Neuron (in vitro differentiated cells): ENCODE results near the gene C14orf132.

Experiments used
- H2AFZ ChIP-seq: one replicate; pipeline ENCODE4 v1.6.1; 2013; ENCODE audit warnings: low read depth, mild to moderate bottlenecking, inconsistent platforms, low read length, moderate library complexity
- H3K27me3 ChIP-seq: one replicate; pipeline ENCODE4 v1.6.1; 2013; ENCODE audit warnings: low read length; ENCODE audit not compliant: insufficient read depth
- H3K36me3 ChIP-seq: one replicate; pipeline ENCODE4 v1.6.1; 2013; ENCODE audit warnings: low read length; ENCODE audit not compliant: insufficient read depth
- H3K4me1 ChIP-seq: one replicate; pipeline ENCODE4 v1.6.1; 2013; ENCODE audit warnings: low read length; ENCODE audit not compliant: insufficient read depth
- H3K4me3 ChIP-seq: 2 replicates; pipeline ENCODE4 v1.5.1; 2013; ENCODE audit warnings: mild to moderate bottlenecking, low read length, moderate library complexity
- H3K9me3 ChIP-seq: one replicate; pipeline ENCODE4 v1.6.1; 2013; ENCODE audit warnings: low read length

C14orf132 gene

DNA sequence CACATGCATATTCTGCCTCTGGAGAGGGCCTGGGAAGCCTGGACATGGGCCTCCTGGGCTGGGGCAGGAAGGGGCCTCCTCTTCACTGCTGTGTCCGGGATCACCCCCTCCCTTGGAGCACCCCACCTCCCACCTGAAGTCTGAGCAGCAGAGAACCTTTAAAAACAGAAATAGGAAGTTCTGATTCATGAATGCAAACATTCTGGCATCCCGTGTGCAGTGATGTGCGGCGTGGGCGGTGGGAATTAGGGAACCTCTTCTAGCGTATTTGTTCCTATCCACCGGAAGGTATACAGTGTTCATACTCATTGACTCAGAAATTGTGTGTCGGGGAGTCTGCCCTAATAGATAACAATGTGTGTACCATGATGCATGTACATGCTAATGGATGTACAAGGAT, 46.2 kb downstream of the C14orf132 start:
- Histone ChIP-seq H3K4me1 (no peaks in the 10 kb centered on the region), H3K36me3 (peaks cover 35% of the 10 kb centered on the region), H2AFZ (no peak overlapping the region), H3K4me3 (no peak overlapping the region), H3K27me3 (no peaks in the 10 kb centered on the region), H3K9me3 (no peaks in the 10 kb centered on the region)

DNA sequence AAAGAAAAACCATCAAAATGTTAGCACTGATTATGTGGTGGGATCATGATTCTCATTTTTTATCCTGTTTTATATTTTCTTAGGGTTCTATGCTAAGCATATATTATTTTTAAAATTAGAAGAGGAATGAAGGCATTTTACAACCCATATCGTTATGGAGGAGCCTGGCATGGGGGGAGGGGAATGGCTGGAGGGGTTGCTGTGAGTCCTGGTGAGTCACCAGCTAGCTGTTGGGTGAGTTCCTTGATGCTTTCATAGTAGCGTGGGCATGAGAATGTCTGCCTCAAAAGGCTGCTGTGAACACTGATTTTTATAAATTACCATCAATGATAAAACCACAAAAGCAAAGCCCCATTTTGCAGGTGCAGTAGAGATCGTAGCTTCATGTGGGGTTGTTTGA, 46.9 kb downstream of the C14orf132 start:
- Histone ChIP-seq H3K27me3 (no peaks in the 10 kb centered on the region), H2AFZ (no peak overlapping the region), H3K4me3 (no peak overlapping the region), H3K4me1 (no peaks in the 10 kb centered on the region), H3K9me3 (no peaks in the 10 kb centered on the region), H3K36me3 (peaks cover 35% of the 10 kb centered on the region)

DNA sequence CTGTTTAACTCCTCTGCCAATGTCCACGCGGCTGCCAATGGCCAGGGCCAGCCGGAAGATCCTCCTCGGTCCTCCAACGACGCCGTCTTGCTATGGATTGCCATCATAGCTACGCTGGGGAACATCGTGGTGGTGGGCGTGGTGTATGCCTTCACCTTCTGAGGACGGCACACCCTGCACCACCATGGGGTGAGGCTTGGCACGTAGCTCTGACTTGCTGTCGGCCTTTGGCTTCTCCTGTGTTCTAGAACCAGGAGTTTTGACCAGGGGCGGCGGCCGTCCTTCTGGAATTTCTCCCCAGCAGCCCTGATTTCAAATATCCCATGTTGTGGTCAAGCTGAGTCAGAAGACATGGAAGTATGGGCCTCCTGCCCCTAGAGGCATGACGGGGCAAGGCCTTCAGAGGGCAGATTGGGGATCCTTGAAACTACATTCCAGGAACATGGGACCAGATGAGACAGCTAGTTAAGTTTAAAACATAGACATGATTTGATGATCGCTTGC, 47.5 kb downstream of the C14orf132 start:
- H2AFZ ChIP-seq: no peak overlapping the region
- H3K4me1 ChIP-seq: no peaks in the 10 kb centered on the region
- no peaks in the 10 kb centered on the region for H3K9me3 ChIP-seq
- no peak overlapping the region for H3K4me3 ChIP-seq
- no peaks in the 10 kb centered on the region for H3K27me3 ChIP-seq
- peaks cover 35% of the 10 kb centered on the region for H3K36me3 ChIP-seq

DNA sequence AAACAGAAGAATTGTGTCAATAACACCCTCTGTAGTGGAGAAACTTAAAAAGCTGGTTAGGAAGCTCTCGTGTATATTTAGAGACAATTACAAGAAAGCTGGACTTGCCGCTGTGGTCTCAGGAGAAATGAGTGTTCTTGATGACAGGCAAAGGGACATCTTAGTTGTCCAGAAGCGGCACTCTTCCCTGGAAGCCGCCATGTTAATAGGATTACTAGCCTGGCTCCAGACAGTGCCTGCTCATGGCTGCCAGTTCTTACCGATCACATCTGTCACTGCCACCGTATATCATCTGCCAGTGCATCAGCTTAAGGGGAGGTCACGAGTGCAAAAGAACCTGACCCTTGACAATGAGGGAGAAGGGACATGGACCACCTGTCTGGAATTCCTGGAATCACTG, 48.9 kb downstream of the C14orf132 start:
- Histone ChIP-seq H3K4me1 (no peaks in the 10 kb centered on the region), H3K9me3 (no peaks in the 10 kb centered on the region), H2AFZ (no peak overlapping the region), H3K4me3 (no peak overlapping the region), H3K27me3 (no peaks in the 10 kb centered on the region), H3K36me3 (peaks cover 32% of the 10 kb centered on the region)

DNA sequence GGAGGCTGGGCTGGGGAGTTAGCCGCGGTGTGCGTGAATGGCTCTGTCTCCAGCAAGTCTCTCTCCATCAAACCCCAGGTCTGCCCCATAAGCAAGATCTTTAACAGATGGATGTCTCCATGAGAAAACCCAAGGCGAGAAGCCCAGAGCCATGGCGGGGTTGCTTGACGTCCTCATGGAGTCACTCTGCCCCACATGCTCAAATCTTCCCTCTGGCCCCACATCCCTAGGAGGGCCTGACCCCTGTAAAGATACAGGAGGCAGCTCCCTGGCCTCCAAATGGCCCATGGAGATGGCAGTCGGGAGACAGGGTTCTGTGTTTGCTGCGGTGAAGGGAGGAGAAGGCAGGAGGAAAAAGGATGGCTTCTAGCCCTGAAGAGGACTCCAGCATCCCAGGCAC, 49.3 kb downstream of the C14orf132 start:
- H2AFZ ChIP-seq: no peak overlapping the region
- no peak overlapping the region for H3K4me3 ChIP-seq
- no peaks in the 10 kb centered on the region for H3K9me3 ChIP-seq
- no peaks in the 10 kb centered on the region for H3K4me1 ChIP-seq
- peaks cover 32% of the 10 kb centered on the region for H3K36me3 ChIP-seq
- no peaks in the 10 kb centered on the region for H3K27me3 ChIP-seq

DNA sequence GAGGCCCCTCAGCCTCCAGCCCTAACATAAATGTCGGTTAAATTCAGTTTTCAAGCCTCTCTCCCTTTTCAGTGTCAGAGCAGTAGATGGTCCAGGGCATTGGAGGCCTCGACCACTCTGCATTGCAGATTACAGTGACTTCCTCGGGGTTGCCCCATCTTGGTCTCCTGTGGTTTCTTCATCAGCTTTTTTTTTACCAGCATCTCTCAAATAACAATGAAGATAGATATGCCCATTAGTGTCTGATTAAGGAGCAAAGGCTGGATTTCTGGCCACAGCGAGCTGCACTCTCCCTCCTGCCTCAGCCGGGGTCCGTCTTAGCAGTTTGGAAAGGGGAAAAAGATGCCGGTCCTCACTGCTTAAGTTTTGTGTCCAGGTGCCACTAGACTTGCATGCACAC, 49.7 kb downstream of the C14orf132 start:
- Histone ChIP-seq H3K27me3 (no peaks in the 10 kb centered on the region), H2AFZ (no peak overlapping the region), H3K9me3 (no peaks in the 10 kb centered on the region), H3K4me3 (no peak overlapping the region), H3K36me3 (peaks cover 34% of the 10 kb centered on the region), H3K4me1 (no peaks in the 10 kb centered on the region)

DNA sequence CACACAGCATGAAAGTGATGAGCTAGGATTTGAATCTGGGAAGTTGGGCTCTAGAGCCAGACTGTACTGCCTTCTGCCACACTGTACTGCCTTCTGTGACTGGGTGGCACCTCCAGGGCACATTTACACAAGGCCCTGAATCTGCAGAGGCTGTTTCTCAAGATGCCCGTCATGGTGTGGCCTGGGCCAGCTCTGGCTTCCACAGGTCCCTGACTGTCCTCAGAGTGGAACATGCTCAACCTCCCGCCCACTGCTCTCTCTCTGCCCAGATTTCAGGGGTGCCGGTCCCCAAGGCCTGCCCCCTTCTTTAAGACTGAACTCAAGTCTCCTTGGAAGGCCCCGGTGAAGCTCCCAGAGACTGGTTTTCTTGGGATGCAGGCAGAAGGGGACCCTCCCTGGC, 50.2 kb downstream of the C14orf132 start:
- no peaks in the 10 kb centered on the region for H3K4me1 ChIP-seq
- no peak overlapping the region for H3K4me3 ChIP-seq
- H2AFZ ChIP-seq: no peak overlapping the region
- no peaks in the 10 kb centered on the region for H3K9me3 ChIP-seq
- no peaks in the 10 kb centered on the region for H3K27me3 ChIP-seq
- H3K36me3 ChIP-seq: peaks cover 35% of the 10 kb centered on the region

DNA sequence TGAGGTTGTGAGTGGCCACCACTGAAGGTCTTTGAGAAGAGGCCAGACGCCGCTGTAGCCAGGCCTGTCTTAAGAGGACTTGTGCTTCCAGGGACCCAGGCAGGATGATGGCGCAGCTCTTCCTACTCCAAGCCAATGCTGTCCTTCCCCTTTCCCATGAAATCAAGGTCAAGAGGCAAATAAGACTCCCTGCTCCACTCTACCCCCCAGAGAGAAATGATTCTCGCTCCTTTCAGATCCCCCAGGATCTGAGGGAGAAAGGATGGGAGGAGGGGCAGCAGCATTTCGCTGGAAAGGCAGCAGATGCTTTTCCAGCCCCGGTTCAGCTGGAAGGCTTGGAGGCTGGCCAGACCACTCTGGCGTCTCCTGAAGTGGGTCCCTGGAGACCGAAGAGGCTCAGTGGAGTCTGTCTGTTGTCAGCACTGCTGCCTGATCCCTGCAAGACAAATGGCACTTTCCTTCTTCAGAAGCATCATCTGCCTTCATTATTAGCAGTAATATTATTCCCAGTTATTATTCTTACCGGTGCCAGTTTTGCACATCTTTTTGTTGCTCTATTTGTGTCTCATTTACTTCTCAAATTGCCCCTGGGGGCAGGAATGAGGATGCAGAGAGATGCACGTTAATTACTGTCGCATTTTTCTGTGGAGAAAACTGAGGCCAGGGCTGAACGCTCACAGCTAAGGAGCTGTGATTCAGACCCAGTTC, 51.4 kb downstream of the C14orf132 start:
- no peaks in the 10 kb centered on the region for H3K9me3 ChIP-seq
- no peaks in the 10 kb centered on the region for H3K27me3 ChIP-seq
- H3K4me1 ChIP-seq: no peaks in the 10 kb centered on the region
- no peak overlapping the region for H2AFZ ChIP-seq
- H3K36me3 ChIP-seq: peaks cover 35% of the 10 kb centered on the region
- no peak overlapping the region for H3K4me3 ChIP-seq

DNA sequence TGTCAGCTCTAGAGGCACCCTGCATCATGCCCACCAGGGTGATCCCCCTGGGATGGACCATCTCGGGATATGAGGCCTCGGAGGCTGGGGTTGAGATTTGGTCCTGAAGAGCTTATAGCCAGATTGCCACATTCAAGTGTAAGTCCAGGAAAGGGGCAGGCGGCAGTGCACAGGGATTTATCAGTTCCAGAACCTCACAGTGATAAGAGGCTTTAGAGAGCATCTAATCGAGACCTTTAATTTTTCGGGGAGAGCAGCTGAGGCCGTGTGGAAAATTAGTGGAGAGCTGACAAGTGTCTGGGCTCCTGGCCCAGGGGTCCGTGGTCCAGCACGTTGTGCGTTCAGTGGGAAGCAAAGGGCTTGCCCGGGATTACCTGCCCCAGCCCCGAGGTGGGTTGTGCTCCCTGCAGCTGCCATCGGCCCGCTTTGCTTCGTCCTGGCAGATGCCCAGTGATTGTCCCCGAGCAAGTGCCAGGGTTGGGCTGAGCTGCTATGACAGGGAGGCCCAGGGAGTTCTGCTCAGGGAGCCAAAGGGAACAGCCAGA, 52.1 kb downstream of the C14orf132 start:
- H3K4me3 ChIP-seq: no peak overlapping the region
- no peaks in the 10 kb centered on the region for H3K4me1 ChIP-seq
- H2AFZ ChIP-seq: no peak overlapping the region
- H3K9me3 ChIP-seq: no peaks in the 10 kb centered on the region
- no peaks in the 10 kb centered on the region for H3K27me3 ChIP-seq
- peaks cover 34% of the 10 kb centered on the region for H3K36me3 ChIP-seq

DNA sequence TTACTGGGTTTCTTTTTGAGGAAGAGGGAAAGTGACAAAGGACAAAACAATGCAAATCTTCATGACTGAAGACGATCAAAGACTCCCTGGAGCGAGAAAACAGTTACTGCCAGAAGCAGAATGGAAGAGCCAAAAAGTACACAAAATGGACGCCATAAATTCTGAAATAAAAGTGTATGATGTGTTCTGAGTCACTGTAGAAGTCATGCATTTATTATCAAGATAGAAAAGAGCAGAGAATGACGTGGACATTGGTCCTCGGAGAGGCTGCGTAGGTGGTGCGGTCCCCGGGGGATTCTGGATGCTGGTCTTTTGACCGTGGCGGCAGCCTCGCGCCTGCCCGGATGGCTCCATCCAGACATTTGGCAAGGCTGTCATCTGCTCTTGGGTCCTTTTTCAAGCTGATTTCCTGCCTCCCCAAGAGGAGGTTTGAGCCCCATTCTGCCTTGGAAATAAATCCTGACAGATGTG, 52.8 kb downstream of the C14orf132 start:
- no peaks in the 10 kb centered on the region for H3K4me1 ChIP-seq
- H3K27me3 ChIP-seq: no peaks in the 10 kb centered on the region
- H2AFZ ChIP-seq: no peak overlapping the region
- H3K36me3 ChIP-seq: peaks cover 26% of the 10 kb centered on the region
- no peaks in the 10 kb centered on the region for H3K9me3 ChIP-seq
- H3K4me3 ChIP-seq: no peak overlapping the region

DNA sequence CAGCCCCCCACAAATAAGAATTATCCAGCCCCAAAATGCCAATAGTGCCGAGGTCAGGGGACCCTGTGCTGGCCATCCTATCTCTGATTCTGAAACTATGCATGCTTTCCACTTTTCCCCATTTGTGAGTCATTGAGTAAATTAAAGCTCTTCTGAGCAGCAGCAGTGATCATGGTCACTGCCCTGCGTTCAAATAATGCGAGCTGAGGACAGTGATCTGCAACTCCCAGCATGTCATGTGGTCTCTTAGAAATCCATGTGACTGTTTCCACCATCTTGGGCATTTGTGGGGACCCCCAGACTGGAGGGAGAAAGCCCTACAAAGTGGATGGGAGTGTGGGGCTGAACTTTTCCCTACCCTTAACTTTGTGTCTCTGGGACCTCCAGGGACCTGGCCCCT, 53.8 kb downstream of the C14orf132 start:
- no peaks in the 10 kb centered on the region for H3K27me3 ChIP-seq
- no peaks in the 10 kb centered on the region for H3K4me1 ChIP-seq
- H3K36me3 ChIP-seq: peaks cover 18% of the 10 kb centered on the region
- H3K9me3 ChIP-seq: no peaks in the 10 kb centered on the region
- no peak overlapping the region for H3K4me3 ChIP-seq
- no peak overlapping the region for H2AFZ ChIP-seq

DNA sequence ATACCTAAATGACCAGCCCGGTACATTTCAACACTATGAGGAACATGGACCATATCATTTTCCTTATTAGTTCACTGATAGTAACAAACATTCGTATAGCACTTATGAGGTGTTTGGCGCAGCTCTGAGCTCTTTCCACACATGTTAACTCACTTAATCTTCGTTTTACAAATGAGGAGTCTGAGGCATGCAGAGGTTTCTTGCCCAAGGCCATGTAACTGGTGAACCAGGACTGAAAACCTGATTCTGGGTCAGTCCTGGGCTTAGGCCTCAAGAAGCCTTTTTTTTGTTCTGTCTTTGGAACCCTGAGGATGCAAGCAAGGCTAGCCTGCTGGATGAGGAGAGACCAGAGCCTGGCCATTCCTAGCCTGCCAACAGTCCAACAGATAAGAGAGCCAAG, 55.0 kb downstream of the C14orf132 start:
- no peak overlapping the region for H2AFZ ChIP-seq

DNA sequence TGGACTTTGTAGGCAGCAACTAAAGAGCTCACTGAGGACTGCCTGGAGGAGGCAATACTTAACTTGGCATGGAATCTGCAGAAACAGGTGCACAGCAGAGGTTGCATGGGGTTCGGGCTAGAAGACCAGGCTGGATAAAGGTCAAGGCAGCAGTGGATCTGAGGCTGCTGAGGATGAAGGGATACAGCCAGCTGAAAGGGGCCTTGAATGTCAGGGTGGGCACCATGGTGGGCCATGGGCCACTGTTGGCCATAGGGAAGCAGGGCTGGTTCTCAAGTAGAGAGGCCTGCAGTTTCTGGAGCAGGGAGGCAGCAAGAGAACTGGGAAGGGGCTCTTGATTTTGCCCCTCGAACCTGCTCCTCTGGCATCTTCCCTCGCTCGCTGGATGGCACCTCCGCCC, 55.5 kb downstream of the C14orf132 start:
- H3K4me3 ChIP-seq: no peak overlapping the region
- H3K36me3 ChIP-seq: peaks cover 3% of the 10 kb centered on the region
- H2AFZ ChIP-seq: no peak overlapping the region
- no peaks in the 10 kb centered on the region for H3K27me3 ChIP-seq
- H3K4me1 ChIP-seq: no peaks in the 10 kb centered on the region
- H3K9me3 ChIP-seq: no peaks in the 10 kb centered on the region

More for the DNA sequence above, 55.0 kb downstream of the C14orf132 start:
- Histone ChIP-seq H3K4me3 (no peak overlapping the region), H3K27me3 (no peaks in the 10 kb centered on the region), H3K36me3 (peaks cover 7% of the 10 kb centered on the region), H3K4me1 (no peaks in the 10 kb centered on the region), H3K9me3 (no peaks in the 10 kb centered on the region)
